Stimulated activated CD4-positive, alpha-beta T cell treated with anti-CD3 and anti-CD28 coated beads, TNF-alpha, amount 100 ng/mL, for 4 hours (primary cell): ENCODE results near the gene XAGE5.
"Not testable (repeated sequence)": the region's sequence is repeated elsewhere in the genome, so short reads cannot be mapped to it uniquely, and the experiment has no call there.

Experiments used
- DNase-seq, 3 experiments: peaks; one replicate each; pipeline ENCODE4 v3.0.0-alpha.2; 2020; ENCODE audit warnings: low read depth in 3 of 3

Gene XAGE5

GRCh38 chrX:52811065-52811625 lies at the start of gene XAGE5:
TSS of gene XAGE5 (plus strand) at chrX:52811287. CDS start at chrX:52812567, 1,280 bp downstream.
- DNase-seq = no peak

GRCh38 chrX:52765983-52766382 lies 45.1 kb upstream of the XAGE5 start:
- not testable (repeated sequence) for DNase-seq

GRCh38 chrX:52773504-52773903 lies 37.6 kb upstream of the XAGE5 start:
- DNase-seq = not testable (repeated sequence)

- not testable (repeated sequence) for DNase-seq
These were observed 13.8 kb upstream of the XAGE5 start, which contains the start of gene SPANXN5 for GRCh38 chrX:52797327-52797726. TSS of gene SPANXN5 (minus strand) at chrX:52797427. CDS start at chrX:52797348, 79 bp downstream.

GRCh38 chrX:52804876-52805275 lies 6.2 kb upstream of the XAGE5 start:
- not testable (repeated sequence) for DNase-seq

- no peak for DNase-seq
These were observed 8.7 kb downstream of the XAGE5 start for GRCh38 chrX:52819788-52820187.

GRCh38 chrX:52821079-52821760 lies 10.1 kb downstream of the XAGE5 start:
- DNase-seq = no peak

- no peak for DNase-seq
These were observed 13.5 kb downstream of the XAGE5 start for GRCh38 chrX:52824608-52825007.

GRCh38 chrX:52830551-52830950 lies 19.5 kb downstream of the XAGE5 start:
- DNase-seq = no peak

GRCh38 chrX:52839137-52839536 lies 28.1 kb downstream of the XAGE5 start:
- DNase-seq = no peak

- not testable (repeated sequence) for DNase-seq
These were observed 32.5 kb downstream of the XAGE5 start for GRCh38 chrX:52843619-52844018.

- DNase-seq = no peak
These were observed 41.2 kb downstream of the XAGE5 start for GRCh38 chrX:52852110-52852860.

GRCh38 chrX:52856991-52857525 lies 46.0 kb downstream of the XAGE5 start:
- DNase-seq = not testable (repeated sequence)

GRCh38 chrX:52865343-52865998 lies 54.4 kb downstream of the XAGE5 start:
- DNase-seq = no peak
